Neural cell (in vitro differentiated cells): Measurements from ENCODE around the gene PLA2G15. TPM values are rescaled to one million over a fixed set of nuclear protein-coding genes. Genes with fewer than 3 reads are reported as not detected.
A peak's percentile ranks its signal among the peaks of the same experiment; 100 is the strongest.

ENCODE experiments used
- H2AFZ ChIP-seq: fragments of 200-600, 300-800 bp; sonication (generic), shearing (Covaris generic); 2 replicates; pipeline ENCODE4 v1.6.0; 2014; ENCODE audit warnings: low read depth, mild to moderate bottlenecking, antibody characterized with exemption, low read length, moderate library complexity
- H3F3A ChIP-seq: fragments of 200-600 bp; shearing (Covaris generic); 2 replicates; pipeline ENCODE4 v1.6.1; 2016; ENCODE audit warnings: mild to moderate bottlenecking, moderate library complexity, mixed read lengths, antibody characterized with exemption, low read length; ENCODE audit not compliant: insufficient read depth, poor library complexity, severe bottlenecking
- H3K27ac ChIP-seq: fragments of 200-600, 300-800 bp; sonication (generic), shearing (Covaris generic); 2 replicates; pipeline ENCODE4 v1.5.1; 2014; ENCODE audit warnings: mild to moderate bottlenecking, low read length, moderate library complexity
- H3K27me3 ChIP-seq: fragments of 300-800, 200-600 bp; sonication (generic), shearing (Covaris generic); 2 replicates; pipeline ENCODE4 v1.6.0; 2014; ENCODE audit warnings: mild to moderate bottlenecking, low read depth, low read length, moderate library complexity; ENCODE audit not compliant: insufficient read depth
- H3K36me3 ChIP-seq: fragments of 300-800, 200-600 bp; sonication (generic), shearing (Covaris generic); 2 replicates; pipeline ENCODE4 v1.5.1; 2014; ENCODE audit warnings: mild to moderate bottlenecking, antibody characterized with exemption, low read length, moderate library complexity; ENCODE audit not compliant: insufficient read depth
- H3K4me2 ChIP-seq: fragments of 300-800, 200-600 bp; sonication (generic), shearing (Covaris generic); 2 replicates; pipeline ENCODE4 v1.6.0; 2014; ENCODE audit warnings: mild to moderate bottlenecking, low read length
- H3K4me3 ChIP-seq: fragments of 300-800, 200-600 bp; sonication (generic), shearing (Covaris generic); 2 replicates; pipeline ENCODE4 v1.5.1; 2014; ENCODE audit warnings: mild to moderate bottlenecking, low read length, moderate library complexity
- H3K79me2 ChIP-seq: fragments of 200-600 bp; shearing (Covaris generic); replicated peaks from 2 replicates; pipeline ENCODE4 v1.6.0; 2014; ENCODE audit warnings: mild to moderate bottlenecking, low read length, moderate library complexity; ENCODE audit not compliant: insufficient read depth
- H3K9ac ChIP-seq: fragments of 300-800, 200-600 bp; sonication (generic), shearing (Covaris generic); 2 replicates; pipeline ENCODE4 v1.6.1; 2016; ENCODE audit warnings: mild to moderate bottlenecking, low read length, mixed read lengths
- H3K9me2 ChIP-seq: fragments of 200-600 bp; shearing (Covaris generic); 2 replicates; pipeline ENCODE4 v1.6.1; 2016; ENCODE audit warnings: mild to moderate bottlenecking, low read length, mixed read lengths; ENCODE audit not compliant: insufficient read depth
- H3K9me3 ChIP-seq: fragments of 200-600, 300-800 bp; sonication (generic), shearing (Covaris generic); 2 replicates; pipeline ENCODE4 v1.6.1; 2016; ENCODE audit warnings: mild to moderate bottlenecking, mixed run types, low read length, moderate library complexity, mixed read lengths
- H4K20me1 ChIP-seq: fragments of 200-600 bp; shearing (Covaris generic); 2 replicates; pipeline ENCODE4 v1.6.1; 2016; ENCODE audit warnings: mild to moderate bottlenecking, mixed run types; ENCODE audit not compliant: insufficient read depth
- CTCF ChIP-seq: fragments of 450-650 bp; IDR thresholded peaks from 2 replicates; pipeline ENCODE4 v1.5.1; 2014; ENCODE audit warnings: antibody characterized with exemption, mild to moderate bottlenecking, moderate library complexity; ENCODE audit not compliant: poor library complexity, severe bottlenecking
- EP300 ChIP-seq: fragments of 450-650 bp; conservative IDR thresholded peaks from 2 replicates; pipeline ENCODE4 v1.6.1; 2014; ENCODE audit warnings: antibody characterized with exemption, mild to moderate bottlenecking, moderate library complexity; ENCODE audit not compliant: poor library complexity, severe bottlenecking
- EZH2 ChIP-seq: fragments of 200-600, 300-800 bp; shearing (Covaris generic), sonication (generic); IDR thresholded peaks from 2 replicates; pipeline ENCODE4 v1.6.1; 2014; ENCODE audit warnings: antibody characterized with exemption, low read length, borderline replicate concordance, mild to moderate bottlenecking; ENCODE audit not compliant: insufficient read depth, poor library complexity, severe bottlenecking
- MXI1 ChIP-seq: fragments of 450-650 bp; conservative IDR thresholded peaks from 2 replicates; pipeline ENCODE4 v1.6.1; 2014; ENCODE audit warnings: antibody characterized with exemption, mild to moderate bottlenecking; ENCODE audit not compliant: poor library complexity, severe bottlenecking
- POLR2AphosphoS5 ChIP-seq: IDR thresholded peaks from 2 replicates; pipeline ENCODE4 v1.6.1; 2012
- RAD21 ChIP-seq: fragments of 450-650 bp; conservative IDR thresholded peaks from 2 replicates; pipeline ENCODE4 v1.6.1; 2014; ENCODE audit warnings: antibody characterized with exemption, mild to moderate bottlenecking, moderate library complexity
- REST ChIP-seq: IDR thresholded peaks from 2 replicates; pipeline ENCODE4 v1.6.1; 2012; ENCODE audit warnings: borderline replicate concordance
- SMC3 ChIP-seq: fragments of 450-650 bp; conservative IDR thresholded peaks from 2 replicates; pipeline ENCODE4 v1.6.1; 2014; ENCODE audit warnings: antibody characterized with exemption, mild to moderate bottlenecking, moderate library complexity; ENCODE audit not compliant: poor library complexity
- TAF1 ChIP-seq: IDR thresholded peaks from 2 replicates; pipeline ENCODE4 v1.6.1; 2012; ENCODE audit warnings: low read depth
- polyA plus RNA-seq: library from polyadenylated mRNA; depleted of rRNA; stranded (reverse); fragments of >200 nt; gene quantifications from 2 replicates; pipeline ENCODE4 v1.2.3, GENCODE V29; 2014

Gene PLA2G15
- polyA plus RNA-seq, 1 donor from 2014 or later, result 19.6 TPM

GRCh38 chr16:68244481-68244902, 681 bp upstream of the PLA2G15 start:
- Histone ChIP-seq H3K4me3 (peak overlapping the region; percentile 100), H3K79me2 (no peaks in the 10 kb centered on the region), H3K27me3 (no peaks in the 10 kb centered on the region), H4K20me1 (no peaks in the 10 kb centered on the region), H3K9me2 (no peaks in the 10 kb centered on the region), H3F3A (no peaks in the 10 kb centered on the region), H3K4me2 (peak overlapping the region; percentile 89), H2AFZ (peak overlapping the region; percentile 91), H3K9me3 (no peaks in the 10 kb centered on the region), H3K36me3 (no peaks in the 10 kb centered on the region), H3K9ac (peak overlapping the region; percentile 78), H3K27ac (no peak overlapping the region)
- no peak for TF ChIP-seq MXI1
- no peak for TF ChIP-seq CTCF
- TF ChIP-seq EZH2, result no peak
- no peak for TF ChIP-seq EP300
- TF ChIP-seq SMC3, result no peak
- no peak for TF ChIP-seq REST
- no peak for TF ChIP-seq POLR2AphosphoS5
- TF ChIP-seq TAF1, result no peak
- no peak for TF ChIP-seq RAD21

GRCh38 chr16:68246121-68246520, 948 bp downstream of the PLA2G15 start:
- no peaks in the 10 kb centered on the region for H3K9me3 ChIP-seq
- no peaks in the 10 kb centered on the region for H3F3A ChIP-seq
- peak overlapping the region; percentile 88 for H3K4me2 ChIP-seq
- TF ChIP-seq RAD21 (no peak), EZH2 (no peak), REST (no peak), SMC3 (no peak), CTCF (no peak), EP300 (no peak), POLR2AphosphoS5 (no peak), MXI1 (no peak), TAF1 (no peak)
- H4K20me1 ChIP-seq, result no peaks in the 10 kb centered on the region
- no peaks in the 10 kb centered on the region for H3K9me2 ChIP-seq
- no peak overlapping the region for H3K27ac ChIP-seq
- H3K79me2 ChIP-seq, result no peaks in the 10 kb centered on the region
- H3K4me3 ChIP-seq, result peak overlapping the region; percentile 100
- H3K27me3 ChIP-seq, result no peaks in the 10 kb centered on the region
- H3K9ac ChIP-seq, result peak overlapping the region; percentile 76
- H3K36me3 ChIP-seq, result no peaks in the 10 kb centered on the region
- no peak overlapping the region for H2AFZ ChIP-seq
